ENCODE measurements around the gene RERE.

DNA sequence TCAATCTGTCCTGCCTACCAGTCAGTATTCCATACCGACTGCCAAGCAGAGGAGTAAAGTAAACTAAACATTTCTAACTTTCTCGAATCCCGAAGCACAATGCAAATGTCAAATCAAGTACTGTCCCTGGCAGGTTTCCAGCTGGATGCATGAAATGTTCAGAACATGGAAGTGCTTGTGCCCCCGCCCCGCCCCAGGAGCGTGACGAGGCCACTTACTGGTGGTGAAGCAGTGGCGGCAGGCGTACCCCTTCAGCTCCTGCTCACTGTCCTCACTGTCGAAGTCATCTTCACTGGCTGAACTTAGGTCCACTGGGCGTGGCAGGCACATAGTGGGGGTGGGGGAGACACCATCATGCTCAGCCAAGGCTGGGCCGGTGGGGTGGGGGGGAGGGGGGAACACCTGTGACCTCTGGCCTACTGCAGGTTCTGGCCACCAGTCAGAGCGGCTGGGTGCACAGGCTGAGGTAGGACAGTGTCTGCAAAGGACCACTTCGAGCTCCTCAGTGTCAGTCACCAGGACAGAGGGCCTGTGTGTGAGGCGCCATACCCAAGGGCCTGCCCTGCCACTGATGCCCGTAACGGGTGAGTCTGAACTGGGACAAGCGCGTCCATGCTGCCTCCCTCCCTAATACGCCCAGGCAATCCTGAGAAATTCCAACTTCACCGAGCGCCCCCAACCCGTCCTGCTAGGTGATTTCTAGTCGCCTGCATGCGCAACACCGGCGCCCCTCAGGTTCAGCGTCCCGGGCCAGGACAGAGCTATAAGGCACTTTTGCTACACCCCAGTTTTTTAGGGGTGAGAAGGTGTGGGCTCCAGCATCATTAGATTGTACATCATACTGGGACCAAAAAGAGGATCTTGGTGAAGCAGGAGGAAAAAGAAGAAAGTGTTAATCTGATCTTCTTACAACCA, 452.7 kb downstream of the RERE start:
- TF ChIP-seq CTCF (IDR thresholded peaks at IDR 0.05), result no peak
- TF ChIP-seq POLR2A (IDR thresholded peaks at IDR 0.05), result no peak

Measured in heart left ventricle (tissue), 13 donors.